HG03175 (cell line): ENCODE results near the gene GLYATL3.

Experiments
- ATAC-seq: cut with Tn5 transposase; IDR thresholded peaks from one replicate; pipeline ENCODE4 v1.9.1; 2021; ENCODE audit warnings: mild to moderate bottlenecking, moderate library complexity; ENCODE audit not compliant: unreplicated experiment

Gene GLYATL3

GRCh38 chr6:49543087-49543858 is 43.5 kb downstream of the GLYATL3 start:
- ATAC-seq = no peak

DNA sequence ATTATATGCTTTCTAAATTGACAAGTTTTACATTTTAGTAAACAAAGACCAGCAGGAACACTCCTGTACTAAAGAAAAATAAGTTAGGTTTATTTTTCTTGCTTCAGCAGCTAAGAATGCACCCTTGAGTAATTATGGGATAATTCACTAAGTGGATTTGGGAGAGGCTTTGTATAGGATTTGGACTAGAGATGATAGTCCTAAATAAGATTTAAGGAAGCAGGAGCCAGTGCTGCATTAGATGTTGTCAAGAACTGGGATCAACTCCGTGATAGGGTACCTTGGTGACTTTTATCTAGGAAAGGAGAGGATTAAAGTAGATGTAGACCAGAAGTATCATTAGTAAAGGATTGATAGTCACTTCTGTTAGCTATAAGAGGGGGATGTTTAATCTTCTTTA is 46.6 kb downstream of the GLYATL3 start:
- no peak for ATAC-seq

DNA sequence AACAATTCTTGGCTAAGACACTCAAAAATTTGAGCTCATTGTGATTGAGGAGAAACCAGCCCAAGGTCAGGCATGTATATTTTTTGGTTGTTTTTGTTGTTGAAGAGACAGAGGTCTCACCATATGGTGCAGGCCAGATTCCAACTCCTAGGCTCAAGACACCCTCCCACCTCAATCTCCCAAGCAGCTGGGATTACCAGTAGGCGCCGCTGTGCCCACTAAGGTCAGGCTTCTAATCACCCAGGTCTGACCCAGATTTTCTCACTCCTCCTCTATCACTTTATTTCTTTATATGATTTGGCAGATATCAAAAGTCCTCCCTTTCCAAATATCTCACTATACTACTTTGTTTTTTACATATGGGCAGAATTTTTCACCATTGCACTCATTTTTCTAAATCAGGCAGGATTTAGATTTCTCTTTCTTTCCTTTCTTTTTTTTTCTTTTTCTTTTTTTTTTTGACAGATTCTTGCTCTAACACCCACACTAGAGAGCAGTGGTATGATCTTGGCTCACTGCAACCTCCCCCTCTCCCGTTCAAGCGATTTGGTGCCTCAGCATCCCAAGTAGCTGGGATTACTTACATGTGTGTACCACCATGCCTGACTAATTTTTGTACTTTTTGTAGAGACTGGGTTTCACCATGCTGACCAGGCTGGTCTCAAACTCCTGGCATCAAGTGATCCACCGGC is 49.0 kb downstream of the GLYATL3 start:
- ATAC-seq = no peak

DNA sequence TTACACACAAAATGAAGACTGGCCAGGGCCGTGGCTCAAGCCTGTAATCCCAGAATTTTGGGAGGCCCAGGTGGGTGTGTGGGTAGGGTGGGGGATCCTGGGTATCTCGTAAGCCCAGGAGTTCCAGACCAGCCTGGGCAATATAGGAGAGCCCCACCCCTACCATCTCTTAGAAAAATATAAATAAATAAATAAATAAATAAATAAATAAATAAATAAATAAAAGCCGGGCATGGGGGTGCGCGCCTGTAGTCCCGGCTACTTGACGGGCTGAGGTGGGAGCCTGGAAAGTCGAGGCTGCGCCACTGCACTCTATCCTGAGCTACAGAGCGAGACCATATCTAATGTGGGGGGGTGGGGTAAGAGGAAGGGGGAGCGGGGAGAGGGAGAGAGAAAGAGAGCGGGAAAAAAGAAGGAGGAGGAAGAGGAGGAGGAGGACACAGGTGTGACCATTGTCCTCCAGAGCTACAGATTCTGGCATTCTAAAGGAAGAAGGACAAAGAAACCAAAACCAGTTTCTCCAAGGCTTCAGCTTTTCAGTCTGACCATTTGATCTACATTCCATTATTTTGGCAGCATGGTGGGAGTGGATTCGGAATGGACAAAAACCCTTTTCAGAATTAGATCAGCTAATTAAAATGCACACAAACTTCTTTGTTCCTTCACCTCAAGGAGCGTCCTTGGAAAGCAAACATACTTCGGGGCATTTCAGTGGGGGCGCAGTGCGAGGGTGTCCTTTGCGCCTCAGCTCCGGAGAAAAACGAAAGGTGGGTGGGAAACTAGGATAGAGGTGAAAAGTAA is 50.2 kb downstream of the GLYATL3 start:
- no peak for ATAC-seq

DNA sequence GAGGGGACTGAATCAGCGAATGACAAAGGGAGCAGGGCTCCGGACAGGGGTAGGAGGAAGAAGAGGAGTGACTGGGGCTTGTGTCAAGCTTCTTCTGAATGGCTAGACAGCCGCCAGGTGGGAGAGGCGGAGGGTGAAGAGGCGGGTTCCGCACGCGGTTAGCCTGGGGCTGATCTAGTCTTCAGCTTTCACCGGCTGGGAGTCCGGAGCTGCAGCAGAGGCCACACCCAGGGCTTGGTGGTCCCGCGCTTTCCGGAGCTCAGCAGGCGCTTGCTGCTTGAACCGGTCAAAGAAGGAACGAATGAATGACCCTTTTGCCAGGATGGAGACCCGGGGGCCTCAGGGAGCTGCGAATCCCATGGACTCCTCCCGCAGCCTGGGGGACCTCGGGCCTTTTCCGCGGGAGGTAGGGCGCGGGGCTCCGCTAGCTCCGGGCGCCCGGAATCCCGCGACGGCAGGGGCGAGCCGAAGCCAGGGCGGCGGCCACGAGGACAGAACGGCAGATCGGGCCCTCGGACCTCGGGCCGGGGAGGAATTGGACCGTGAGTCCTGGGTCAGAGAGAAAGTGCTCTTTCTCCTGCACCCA is 50.9 kb downstream of the GLYATL3 start, which contains the start of gene C6orf141:
Gene C6orf141 (plus strand): TSS at position 177 of the 586 bp plus-strand sequence. CDS start 125 bp downstream, at position 302.
- peak; percentile 64 for ATAC-seq

GRCh38 chr6:49551078-49551865 is 51.5 kb downstream of the GLYATL3 start:
- peak; percentile 41 for ATAC-seq

DNA sequence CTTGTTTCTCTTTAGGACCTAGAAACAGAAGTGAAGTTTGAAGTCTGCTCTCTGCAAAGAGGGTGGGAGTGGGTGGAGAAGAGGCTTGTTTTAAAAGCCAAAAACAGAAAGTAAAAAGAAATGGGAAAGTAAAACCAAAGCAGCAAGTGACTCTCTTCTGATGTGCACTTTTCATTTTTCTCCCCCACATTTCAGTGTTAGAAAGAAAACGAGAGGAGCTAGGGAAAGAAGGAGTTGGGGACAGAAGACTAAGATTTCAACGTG is 52.1 kb downstream of the GLYATL3 start:
- ATAC-seq = peak; percentile 37

DNA sequence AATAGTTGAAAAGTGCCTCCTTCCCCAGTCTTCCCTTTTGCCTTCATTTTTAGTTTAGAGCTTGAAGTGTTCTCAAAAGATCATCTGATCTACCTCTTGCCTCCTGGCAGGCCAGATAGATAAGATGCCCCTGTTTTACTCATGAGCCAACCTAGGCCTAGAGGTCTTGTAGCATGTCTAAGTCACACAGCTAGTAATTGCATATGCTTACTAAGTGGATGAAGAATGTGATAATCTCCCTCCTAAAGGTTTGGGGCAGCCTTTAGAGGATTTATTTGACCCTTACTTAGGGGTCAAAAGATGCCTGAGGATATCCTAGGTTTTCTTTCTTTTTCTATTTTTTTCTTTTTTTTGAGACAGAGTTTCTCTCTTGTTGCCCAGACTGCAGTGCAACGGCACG is 52.9 kb downstream of the GLYATL3 start:
- ATAC-seq = no peak

- no peak for ATAC-seq
Measured at GRCh38 chr6:49553384-49553783, 53.7 kb downstream of the GLYATL3 start.

GRCh38 chr6:49555951-49556350 is 56.2 kb downstream of the GLYATL3 start:
- ATAC-seq = no peak

DNA sequence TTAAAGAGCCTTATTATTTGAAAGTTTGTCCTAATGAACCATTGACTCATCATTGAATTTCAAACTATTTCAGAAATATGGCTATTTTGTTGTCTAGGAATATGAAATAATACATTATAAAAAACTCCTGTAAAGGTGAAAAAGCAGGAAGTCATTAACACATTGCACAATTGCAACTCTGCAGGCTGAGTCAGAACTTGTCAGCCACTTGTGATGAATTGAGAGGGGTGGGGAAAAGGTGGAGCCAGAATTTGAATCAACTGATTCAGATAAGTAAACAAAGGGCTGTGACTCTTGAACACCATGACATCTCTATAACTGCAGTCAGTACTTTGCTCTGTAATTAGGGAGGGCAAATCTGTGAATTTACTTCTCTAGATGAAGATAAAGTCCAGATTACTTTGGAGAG is 56.7 kb downstream of the GLYATL3 start:
- ATAC-seq = no peak

GRCh38 chr6:49557177-49557576 is 57.5 kb downstream of the GLYATL3 start:
- ATAC-seq = no peak

- no peak for ATAC-seq
Measured at GRCh38 chr6:49558238-49558637, 58.5 kb downstream of the GLYATL3 start.

DNA sequence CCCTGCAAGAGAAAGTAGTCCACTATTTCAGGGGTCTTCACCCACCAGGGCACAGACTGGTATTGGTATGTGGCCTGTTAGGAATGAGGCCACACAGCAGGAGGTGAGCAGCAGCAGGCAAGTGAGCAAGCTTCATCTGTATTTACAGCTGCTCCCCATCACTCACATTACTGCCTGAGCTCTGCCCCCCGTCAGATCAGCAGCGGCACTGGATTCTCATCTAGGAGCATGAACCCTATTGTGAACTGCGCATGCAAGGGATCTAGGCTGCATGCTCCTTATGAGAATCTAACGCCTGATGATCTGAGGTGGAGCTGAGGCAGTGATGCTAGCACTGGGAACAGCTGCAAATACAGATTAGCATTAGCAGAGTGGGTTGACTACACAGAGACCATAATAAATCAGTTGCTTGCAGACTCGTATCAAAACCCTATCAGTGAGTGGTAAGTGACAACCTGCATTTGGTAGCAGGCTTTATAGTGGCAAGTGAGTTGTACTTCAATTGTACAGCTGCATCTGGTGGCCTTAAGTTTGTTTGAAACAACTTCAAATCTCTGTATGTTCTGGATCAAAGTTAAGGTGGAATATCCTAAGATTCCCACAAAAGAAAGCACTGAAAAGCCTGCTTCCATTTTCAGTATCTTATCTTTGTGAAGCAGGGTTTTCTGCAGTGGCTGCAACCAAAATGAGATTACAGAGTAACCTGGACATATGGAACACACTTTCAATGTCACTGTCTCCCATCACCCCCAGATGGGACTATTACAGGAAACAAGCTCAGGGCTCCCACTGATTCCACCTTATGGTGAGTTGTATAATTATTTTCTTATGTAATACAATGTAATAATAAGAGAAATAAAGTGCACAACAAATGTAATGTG is 63.5 kb downstream of the GLYATL3 start:
- ATAC-seq = no peak

- ATAC-seq = no peak
Measured at GRCh38 chr6:49564552-49564951, 64.8 kb downstream of the GLYATL3 start.

GRCh38 chr6:49565261-49565660 is 65.5 kb downstream of the GLYATL3 start:
- ATAC-seq = no peak

DNA sequence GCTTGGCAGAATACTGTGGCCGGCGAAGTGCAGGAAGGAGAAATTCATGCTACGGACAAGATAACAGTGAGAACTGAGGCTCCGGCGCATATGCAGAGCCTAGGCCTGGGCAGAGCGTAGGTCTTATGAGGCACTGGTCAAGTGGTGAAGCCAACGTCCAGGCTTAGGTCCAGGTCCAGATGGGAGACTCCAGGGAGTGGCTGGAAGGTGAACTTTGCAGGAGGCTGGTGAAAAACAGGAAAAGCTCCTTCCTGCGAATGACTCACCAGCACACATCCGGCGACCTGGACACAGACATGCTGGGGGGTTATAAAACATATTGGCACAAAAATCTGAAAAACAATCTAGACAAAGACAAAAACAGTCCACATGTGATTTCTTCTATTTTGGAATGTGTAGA is 66.1 kb downstream of the GLYATL3 start:
- ATAC-seq = no peak

DNA sequence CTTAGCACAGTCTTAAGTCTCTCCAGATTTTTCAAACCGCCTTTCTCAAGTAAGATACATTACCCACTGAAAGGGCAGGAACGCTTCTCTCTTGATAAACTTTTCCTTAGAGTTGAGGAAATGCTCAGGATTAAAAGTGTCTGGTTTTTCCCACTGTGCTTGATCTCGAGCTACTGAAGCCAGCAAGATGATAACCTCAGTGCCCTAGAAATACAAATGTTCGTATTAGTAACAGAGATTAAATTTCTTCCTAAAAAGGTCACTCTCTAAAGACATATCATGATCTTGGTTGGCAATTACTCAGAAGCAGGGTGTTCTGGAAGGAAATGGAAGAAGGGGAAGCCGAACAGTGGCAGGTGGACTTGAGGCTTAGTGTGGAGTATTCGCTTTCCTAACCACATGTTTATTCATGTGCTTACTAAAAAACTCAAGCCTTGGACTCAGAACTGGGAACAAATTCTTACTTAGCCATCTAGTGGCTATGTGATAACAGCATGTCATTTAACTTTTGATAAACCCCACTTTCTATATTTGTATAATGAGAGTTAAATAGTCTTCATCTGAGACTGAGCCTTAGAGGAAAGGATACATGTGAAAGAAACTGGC is 70.9 kb downstream of the GLYATL3 start:
- no peak for ATAC-seq

DNA sequence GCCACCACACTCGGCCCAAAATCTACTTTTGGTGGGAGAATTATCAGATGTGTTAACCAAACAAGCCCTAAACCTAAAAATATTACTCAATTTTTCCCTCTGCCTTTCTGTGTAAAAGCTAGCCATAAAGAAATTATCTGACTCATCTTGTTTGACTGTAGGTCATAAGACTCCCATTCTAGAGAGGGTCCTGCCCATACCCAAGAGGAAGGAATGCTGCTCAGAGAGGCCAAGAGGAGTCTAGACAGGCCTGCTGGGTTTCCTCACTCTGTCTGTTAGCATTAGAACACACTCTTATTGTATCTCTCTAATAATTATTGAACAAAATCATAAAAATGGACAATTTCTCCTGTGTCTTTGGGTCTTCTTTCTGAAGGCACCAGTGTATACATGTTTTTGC is 76.9 kb downstream of the GLYATL3 start:
- ATAC-seq = no peak
